OCI-LY1 (cell line): ENCODE measurements around the gene CFD.

Source experiments
- CTCF ChIP-seq: fragments of 200-600 bp; sonication (generic), shearing (Covaris generic); IDR thresholded peaks from 2 replicates; pipeline ENCODE4 v1.5.1; 2017; ENCODE audit warnings: mild to moderate bottlenecking, antibody characterized with exemption, low read length, moderate library complexity, mixed read lengths
- EZH2 ChIP-seq: fragments of 200-600 bp; sonication (generic), shearing (Covaris generic); IDR thresholded peaks from 2 replicates; pipeline ENCODE4 v1.8.0; 2017; ENCODE audit warnings: borderline replicate concordance, mixed run types, mild to moderate bottlenecking, antibody characterized with exemption, low read length, moderate library complexity, mixed read lengths

- TF ChIP-seq CTCF: no peak
- no peak for TF ChIP-seq EZH2
Measured at GRCh38 chr19:855142-855541, 4.3 kb upstream of the CFD start.
